Calu3 (cell line): Measurements from ENCODE around the gene CDO1. TPM values are rescaled to one million over a fixed set of nuclear protein-coding genes. Genes with fewer than 3 reads are reported as not detected.

Source experiments
- BruUV-seq: library from RNA; stranded (reverse); fragments of 400-500 nt; replicated peaks from 2 replicates; lab custom pipeline; 2021; lab: Mats Ljungman, UMichigan
- CTCF ChIA-PET: fragments of 300-600 bp; sonication (Branson Sonifier 250); formaldehyde crosslinking; loops from one replicate; lab custom pipeline; 2022; ENCODE audit warnings: antibody characterized with exemption; lab: Charles Lee
- DNase-seq: peaks from one replicate; pipeline ENCODE4 v3.0.0; 2022
- H3K27ac Mint-ChIP-seq: one replicate; pipeline ENCODE4 v1.8.0; 2022; ENCODE audit warnings: mixed read lengths; ENCODE audit not compliant: unreplicated experiment
- H3K27me3 Mint-ChIP-seq: one replicate; pipeline ENCODE4 v1.8.0; 2022; ENCODE audit warnings: mixed read lengths; ENCODE audit not compliant: unreplicated experiment
- H3K36me3 Mint-ChIP-seq: one replicate; pipeline ENCODE4 v1.8.0; 2022; ENCODE audit warnings: mild to moderate bottlenecking, moderate library complexity, mixed read lengths; ENCODE audit not compliant: insufficient read depth, unreplicated experiment
- H3K4me1 Mint-ChIP-seq: one replicate; pipeline ENCODE4 v1.8.0; 2022; ENCODE audit warnings: mild to moderate bottlenecking, low read depth, mixed read lengths; ENCODE audit not compliant: unreplicated experiment
- H3K4me3 Mint-ChIP-seq: one replicate; pipeline ENCODE4 v1.8.0; 2022; ENCODE audit warnings: mild to moderate bottlenecking, low read depth, moderate library complexity, mixed read lengths; ENCODE audit not compliant: unreplicated experiment
- H3K9me3 Mint-ChIP-seq: one replicate; pipeline ENCODE4 v1.8.0; 2022; ENCODE audit warnings: low read depth, mixed read lengths; ENCODE audit not compliant: unreplicated experiment
- CTCF ChIP-seq: fragments of 200-600 bp; IDR thresholded peaks from one replicate; pipeline ENCODE4 v1.8.0; 2022; ENCODE audit warnings: antibody characterized with exemption; ENCODE audit not compliant: unreplicated experiment
- intact Hi-C: fragments of 100-400 bp; cut with micrococcal nuclease; formaldehyde crosslinking; loops from one replicate; pipeline ENCODE4 v1.10.0; 2022; ENCODE audit not compliant: unreplicated experiment
- total RNA-seq: library from RNA; stranded (reverse); gene quantifications from 2 replicates; pipeline ENCODE4 v1.2.3, GENCODE V29; 2022

Gene CDO1
- total RNA-seq, 1 experiment from 2014 or later = not detected

- Mint-ChIP-seq H3K9me3 (no peaks in the 10 kb centered on the region), H3K27me3 (no peaks in the 10 kb centered on the region), H3K36me3 (no peaks in the 10 kb centered on the region), H3K27ac (no peak overlapping the region), H3K4me3 (no peak overlapping the region), H3K4me1 (peaks cover 36% of the 10 kb centered on the region)
- CTCF ChIA-PET = no interaction called here
- intact Hi-C loops = no loop called here
- no peak for TF ChIP-seq CTCF
- BruUV-seq = no TSS peak
- no peak for DNase-seq
Observed at GRCh38 chr5:115849258-115849798, 32.9 kb upstream of the CDO1 start.

GRCh38 chr5:115847290-115847689, 30.8 kb upstream of the CDO1 start:
- Mint-ChIP-seq H3K27ac (no peak overlapping the region), H3K4me3 (no peak overlapping the region), H3K4me1 (peaks cover 46% of the 10 kb centered on the region), H3K9me3 (no peaks in the 10 kb centered on the region), H3K36me3 (peaks cover 15% of the 10 kb centered on the region), H3K27me3 (no peaks in the 10 kb centered on the region)
- BruUV-seq = no TSS peak
- no peak for TF ChIP-seq CTCF
- CTCF ChIA-PET = no interaction called here
- intact Hi-C loops = no loop called here
- DNase-seq = no peak

GRCh38 chr5:115844321-115844817, 27.9 kb upstream of the CDO1 start:
- BruUV-seq = no TSS peak
- TF ChIP-seq CTCF = no peak
- intact Hi-C loops = loop anchor here (5.0 kb wide), 4 partner anchors 223 to 537 kb away; partner anchors contain the start of gene FEM1C
- Mint-ChIP-seq H3K27ac (peak overlapping the region; percentile 25), H3K4me1 (peaks cover 33% of the 10 kb centered on the region), H3K4me3 (peak overlapping the region; percentile 87), H3K9me3 (no peaks in the 10 kb centered on the region), H3K27me3 (no peaks in the 10 kb centered on the region), H3K36me3 (peaks cover 45% of the 10 kb centered on the region)
- DNase-seq = no peak
- CTCF ChIA-PET = no interaction called here

GRCh38 chr5:115843444-115844130, 27.1 kb upstream of the CDO1 start:
- Mint-ChIP-seq H3K27me3 (no peaks in the 10 kb centered on the region), H3K9me3 (no peaks in the 10 kb centered on the region), H3K36me3 (peaks cover 52% of the 10 kb centered on the region), H3K4me1 (peaks cover 32% of the 10 kb centered on the region), H3K27ac (peak overlapping the region; percentile 87), H3K4me3 (peak overlapping the region; percentile 87)
- no peak for TF ChIP-seq CTCF
- no TSS peak for BruUV-seq
- CTCF ChIA-PET = no interaction called here
- intact Hi-C loops = loop anchor here (5.0 kb wide), 4 partner anchors 224 to 536 kb away; partner anchors contain the start of gene FEM1C
- DNase-seq = no peak
